GM18505 (cell line): ENCODE results near the gene TMEM38B.

ENCODE experiments used
- ATAC-seq: cut with Tn5 transposase; IDR thresholded peaks from one replicate; pipeline ENCODE4 v1.9.1; 2021; ENCODE audit not compliant: unreplicated experiment
- POLR2A ChIP-seq: IDR thresholded peaks from 4 replicates; pipeline ENCODE4 v1.6.1; 2011; ENCODE audit warnings: borderline replicate concordance; ENCODE audit not compliant: insufficient read depth, insufficient read length; ENCODE audit errors: extremely low read depth

The TMEM38B gene

GRCh38 chr9:105816202-105816744 lies 121.9 kb downstream of the TMEM38B start:
- no peak for TF ChIP-seq POLR2A
- no peak for ATAC-seq

GRCh38 chr9:105816981-105817380 lies 122.6 kb downstream of the TMEM38B start:
- TF ChIP-seq POLR2A: no peak
- no peak for ATAC-seq

- no peak for TF ChIP-seq POLR2A
- no peak for ATAC-seq
Observed at GRCh38 chr9:105818903-105819302, 124.6 kb downstream of the TMEM38B start.

GRCh38 chr9:105822814-105823213 lies 128.5 kb downstream of the TMEM38B start:
- no peak for TF ChIP-seq POLR2A
- no peak for ATAC-seq
